Lower leg skin (tissue), 4 donors: ENCODE measurements around the gene NEDD4L. TPM values are rescaled to one million over a fixed set of nuclear protein-coding genes. Genes with fewer than 3 reads are reported as not detected.
"Not testable (repeated sequence)": the region's sequence is repeated elsewhere in the genome, so short reads cannot be mapped to it uniquely, and the experiment has no call there.

Source experiments
- DNase-seq, 2 donors: peaks; one replicate each; pipeline ENCODE4 v3.0.0-alpha.2; 2019; ENCODE audit warnings: low spot score in 2 of 2
- H3K4me3 ChIP-seq: fragments of 200-600 bp; sonication (generic); 2 replicates; pipeline ENCODE4 v1.5.1; 2017; ENCODE audit warnings: mild to moderate bottlenecking, low read depth; ENCODE audit not compliant: poor library complexity, severe bottlenecking
- POLR2A ChIP-seq, 2 donors: fragments of 450-650 bp; IDR thresholded peaks; one replicate each; pipeline ENCODE4 v1.6.1; 2016 to 2017; ENCODE audit warnings: antibody characterized with exemption in 2 of 2, mild to moderate bottlenecking in 1 of 2, moderate library complexity in 1 of 2
- WGBS, 2 donors: methylation state at CpG; one replicate each; pipeline ENCODE4 v1.1.5; 2018; 5-methylcytosine and 5-hydroxymethylcytosine counted together
- intact Hi-C: fragments of 100-400 bp; cut with DNase I; formaldehyde crosslinking; loops from one replicate; pipeline ENCODE4 v1.15.0; 2023; ENCODE audit warnings: low total_unique reads
- total RNA-seq, 4 donors: library from RNA; depleted of rRNA; stranded (reverse); fragments of >200 nt; gene quantifications; one replicate each; pipeline ENCODE4 v1.1.0, GENCODE V29; 2016
- TF ChIP-seq, protein P1 (sequence below), 3 donors: fragments of 450-650 bp; IDR thresholded peaks; one replicate each; pipeline ENCODE4 v1.5.1; 2016; ENCODE audit warnings: antibody characterized with exemption in 3 of 3, mild to moderate bottlenecking in 3 of 3, moderate library complexity in 2 of 3

Gene NEDD4L
- total RNA-seq, 4 donors from 2014 or later = 22.9 to 127 (median 35.0) TPM

DNA sequence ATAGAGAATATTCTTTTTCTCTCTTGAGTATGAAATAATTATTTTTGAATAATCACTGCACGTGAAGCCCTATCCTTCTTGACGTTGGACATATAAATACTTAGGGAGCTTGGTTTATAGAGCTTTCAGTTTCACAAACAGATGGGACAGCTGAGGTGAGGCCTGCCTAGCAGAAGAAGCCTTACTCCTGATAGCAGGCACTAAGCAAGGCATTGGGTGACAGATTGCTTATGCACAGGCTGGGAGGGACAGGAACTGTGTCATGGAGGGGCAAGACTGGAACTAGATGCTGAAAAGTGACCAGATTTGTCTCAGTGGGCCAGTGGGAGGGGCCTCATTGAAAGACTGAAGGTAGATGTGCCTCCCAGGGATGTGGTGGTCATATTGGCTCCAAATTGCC, 220.8 kb downstream of the NEDD4L start:
- intact Hi-C loops = no loop called here
- 86 to 90% methylated on average over 2 of the region's 2 CpGs for WGBS, 2 donors
- TF ChIP-seq POLR2A (IDR thresholded peaks at IDR 0.05) = no peak
- TF ChIP-seq, protein P1, sequence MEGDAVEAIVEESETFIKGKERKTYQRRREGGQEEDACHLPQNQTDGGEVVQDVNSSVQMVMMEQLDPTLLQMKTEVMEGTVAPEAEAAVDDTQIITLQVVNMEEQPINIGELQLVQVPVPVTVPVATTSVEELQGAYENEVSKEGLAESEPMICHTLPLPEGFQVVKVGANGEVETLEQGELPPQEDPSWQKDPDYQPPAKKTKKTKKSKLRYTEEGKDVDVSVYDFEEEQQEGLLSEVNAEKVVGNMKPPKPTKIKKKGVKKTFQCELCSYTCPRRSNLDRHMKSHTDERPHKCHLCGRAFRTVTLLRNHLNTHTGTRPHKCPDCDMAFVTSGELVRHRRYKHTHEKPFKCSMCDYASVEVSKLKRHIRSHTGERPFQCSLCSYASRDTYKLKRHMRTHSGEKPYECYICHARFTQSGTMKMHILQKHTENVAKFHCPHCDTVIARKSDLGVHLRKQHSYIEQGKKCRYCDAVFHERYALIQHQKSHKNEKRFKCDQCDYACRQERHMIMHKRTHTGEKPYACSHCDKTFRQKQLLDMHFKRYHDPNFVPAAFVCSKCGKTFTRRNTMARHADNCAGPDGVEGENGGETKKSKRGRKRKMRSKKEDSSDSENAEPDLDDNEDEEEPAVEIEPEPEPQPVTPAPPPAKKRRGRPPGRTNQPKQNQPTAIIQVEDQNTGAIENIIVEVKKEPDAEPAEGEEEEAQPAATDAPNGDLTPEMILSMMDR (IDR thresholded peaks at IDR 0.05) = no peak
- H3K4me3 ChIP-seq = no peak overlapping the region
- no peak for DNase-seq

DNA sequence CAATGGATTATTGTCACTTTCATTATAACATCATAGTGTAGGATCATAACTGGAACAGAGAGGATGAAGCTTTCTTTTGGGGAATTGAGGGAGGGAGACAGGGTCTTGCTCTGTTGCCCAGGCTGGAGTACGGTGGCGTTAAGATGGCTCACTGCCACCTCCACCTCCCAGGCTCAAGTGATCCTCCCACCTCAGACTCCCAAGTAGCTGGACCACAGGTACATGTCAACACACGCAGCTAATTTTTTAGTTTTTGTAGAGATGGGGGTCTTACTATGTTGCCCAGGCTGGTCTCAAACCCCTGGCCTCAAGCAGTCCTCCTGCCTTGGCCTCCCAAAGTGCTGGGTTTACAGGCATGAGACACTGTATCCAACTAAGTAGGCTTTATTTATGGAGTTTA, 221.5 kb downstream of the NEDD4L start:
- 85 to 94% methylated on average over 3 of the region's 3 CpGs for WGBS, 2 donors
- H3K4me3 ChIP-seq, DNase-seq, intact Hi-C loops: not testable (repeated sequence)

DNA sequence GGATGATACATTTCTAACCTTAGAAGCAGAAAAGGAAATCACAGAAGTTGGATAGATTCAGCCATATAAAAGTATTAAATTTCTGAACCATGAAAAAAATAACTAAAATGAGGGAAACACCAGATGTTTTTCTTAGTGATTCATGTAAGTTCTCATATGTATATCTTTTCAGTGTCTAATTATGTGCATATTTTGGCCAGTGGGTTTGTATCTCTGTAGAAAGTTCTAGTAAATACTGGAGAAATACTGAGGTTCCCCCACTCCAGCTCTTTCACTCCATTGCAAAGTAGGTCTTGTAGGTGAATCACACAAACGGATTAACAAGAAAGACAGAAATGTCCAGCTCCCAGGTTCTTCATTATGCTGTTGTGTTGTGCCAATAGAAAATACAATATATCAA, 222.3 kb downstream of the NEDD4L start:
- no peak for DNase-seq

DNA sequence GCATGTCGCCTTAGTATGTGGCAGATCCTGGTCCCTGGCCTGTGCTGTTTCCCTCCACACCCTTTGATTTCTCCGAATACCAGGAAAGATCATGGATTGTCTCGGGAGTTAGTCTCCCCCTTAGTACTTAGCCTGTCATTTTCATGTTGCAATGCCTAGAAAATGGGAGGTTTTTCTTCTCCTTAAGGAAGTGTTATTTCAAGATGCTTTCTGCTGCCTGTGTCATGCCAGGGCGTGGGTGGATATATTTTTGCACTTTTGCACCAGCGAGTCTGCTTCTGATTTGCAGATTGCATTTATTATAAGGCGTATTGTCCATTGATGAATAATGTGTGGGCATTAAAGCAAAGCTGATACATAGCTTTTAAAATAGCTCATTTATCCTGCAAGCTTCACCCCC, 223.5 kb downstream of the NEDD4L start:
- H3K4me3 ChIP-seq = no peak overlapping the region
- DNase-seq = no peak
- no peak for TF ChIP-seq POLR2A (IDR thresholded peaks at IDR 0.05)
- TF ChIP-seq, protein P1 (IDR thresholded peaks at IDR 0.05) = no peak
- intact Hi-C loops = no loop called here
- 68 to 71% methylated on average over 6 of the region's 6 CpGs for WGBS, 2 donors

More for the DNA sequence above, 222.3 kb downstream of the NEDD4L start:
- intact Hi-C loops = no loop called here
- TF ChIP-seq POLR2A (IDR thresholded peaks at IDR 0.05) = no peak
- TF ChIP-seq, protein P1 (IDR thresholded peaks at IDR 0.05) = no peak
- 68 to 76% methylated on average over 1 of the region's 1 CpG for WGBS, 2 donors
- no peak overlapping the region for H3K4me3 ChIP-seq

DNA sequence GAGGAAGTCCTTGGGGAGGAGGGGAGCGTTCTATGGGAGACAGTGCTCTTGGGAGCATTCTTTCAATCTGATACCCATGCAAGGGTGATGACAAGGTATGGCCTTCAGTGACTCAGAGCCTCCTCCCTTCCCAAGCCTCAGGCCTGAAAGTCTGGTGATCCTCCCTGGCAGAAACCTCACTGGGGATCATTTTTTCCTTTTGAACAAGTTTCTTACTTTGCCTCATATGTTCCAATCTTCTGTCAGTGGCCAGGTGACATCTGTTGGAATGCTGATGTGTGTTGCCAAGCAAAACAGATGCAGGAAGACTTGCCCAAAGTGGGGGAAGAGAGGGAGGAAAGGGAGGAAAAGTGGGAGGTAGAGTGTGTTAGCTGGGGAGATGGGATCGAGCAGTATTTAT, 224.8 kb downstream of the NEDD4L start:
- TF ChIP-seq POLR2A (IDR thresholded peaks at IDR 0.05) = no peak
- TF ChIP-seq, protein P1 (IDR thresholded peaks at IDR 0.05) = no peak
- peak in 1 of 2 donors; percentile 35 for DNase-seq
- no peak overlapping the region for H3K4me3 ChIP-seq
- intact Hi-C loops = no loop called here
- 39 to 53% methylated on average over 2 of the region's 2 CpGs for WGBS, 2 donors

DNA sequence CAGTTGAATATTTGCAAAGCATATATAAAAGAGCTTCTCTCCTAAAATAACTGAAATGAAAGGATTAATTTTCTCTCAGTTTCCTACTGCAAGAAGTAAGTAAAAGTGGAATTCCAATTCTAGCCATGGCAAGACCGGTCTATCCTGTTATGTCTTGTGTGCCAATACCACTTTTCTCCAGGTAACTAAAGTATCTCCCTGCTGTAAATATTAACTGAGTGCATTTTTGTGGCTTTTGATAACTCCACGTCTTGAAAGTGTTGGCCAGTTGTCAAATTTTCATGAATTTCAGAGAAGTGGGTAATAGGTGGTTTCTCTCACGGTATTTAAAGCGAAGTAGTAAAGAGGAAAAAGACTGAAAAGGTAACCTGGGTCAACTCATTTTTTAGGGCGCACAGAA, 225.9 kb downstream of the NEDD4L start:
- DNase-seq = no peak
- no peak for TF ChIP-seq POLR2A (IDR thresholded peaks at IDR 0.05)
- TF ChIP-seq, protein P1 (IDR thresholded peaks at IDR 0.05) = no peak
- 59 to 71% methylated on average over 5 of the region's 5 CpGs for WGBS, 2 donors
- intact Hi-C loops = no loop called here
- H3K4me3 ChIP-seq = no peak overlapping the region
